AG08395 (cell line): ENCODE measurements around the gene PCYOX1L.

Experiments used
- DNase-seq: peaks from one replicate; pipeline ENCODE4 v3.0.0; 2012; ENCODE audit warnings: mixed read lengths, low spot score

PCYOX1L gene

GRCh38 chr5:149367972-149368645 lies 10.3 kb downstream of the PCYOX1L start:
- DNase-seq = no peak

GRCh38 chr5:149370878-149371277 lies 13.0 kb downstream of the PCYOX1L start:
- no peak for DNase-seq

GRCh38 chr5:149371296-149371962 lies 13.6 kb downstream of the PCYOX1L start:
- peak; percentile 73 for DNase-seq

- DNase-seq = no peak
Measured at GRCh38 chr5:149372076-149372795, 14.4 kb downstream of the PCYOX1L start.

GRCh38 chr5:149372932-149373331 lies 15.1 kb downstream of the PCYOX1L start:
- DNase-seq = no peak

DNA sequence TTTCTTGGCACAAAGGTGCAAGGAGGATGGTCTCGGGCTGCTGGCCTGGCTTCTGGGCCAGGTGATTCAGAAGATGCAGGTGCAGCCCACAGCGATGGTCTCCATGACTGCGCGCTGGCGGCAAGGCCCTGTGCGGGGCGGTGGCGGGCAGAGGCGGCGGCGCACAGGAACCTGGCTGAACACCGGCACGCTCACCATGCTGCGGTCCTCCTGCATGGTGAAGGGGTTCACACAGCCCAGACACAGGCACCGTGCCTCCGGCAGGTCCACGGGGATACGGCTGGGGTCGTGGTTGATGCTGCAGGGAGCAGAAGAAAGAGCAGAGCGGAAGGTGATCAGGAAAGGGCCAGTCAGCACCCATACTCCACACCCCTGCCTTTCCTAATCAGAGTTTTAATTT lies 16.5 kb downstream of the PCYOX1L start:
- DNase-seq = no peak

DNA sequence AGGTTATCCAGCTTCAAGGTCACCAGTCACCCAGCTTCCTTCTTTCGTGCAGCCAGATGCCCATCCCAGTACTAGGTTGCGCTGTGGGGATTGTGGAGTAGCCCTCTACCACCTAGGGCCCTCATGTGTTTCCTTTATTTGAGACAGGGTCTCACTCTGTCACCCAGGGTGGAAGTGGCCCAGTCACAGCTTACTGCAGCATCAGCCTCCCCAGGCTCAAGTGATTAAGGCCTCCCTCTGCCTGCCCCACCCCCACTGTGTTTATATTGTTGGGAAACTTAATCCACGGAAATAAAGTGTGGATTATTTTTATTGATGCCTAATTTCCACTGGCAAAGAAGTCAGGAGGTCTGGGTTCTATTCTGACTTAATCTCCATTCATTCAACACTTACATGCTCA lies 17.0 kb downstream of the PCYOX1L start:
- DNase-seq = no peak

DNA sequence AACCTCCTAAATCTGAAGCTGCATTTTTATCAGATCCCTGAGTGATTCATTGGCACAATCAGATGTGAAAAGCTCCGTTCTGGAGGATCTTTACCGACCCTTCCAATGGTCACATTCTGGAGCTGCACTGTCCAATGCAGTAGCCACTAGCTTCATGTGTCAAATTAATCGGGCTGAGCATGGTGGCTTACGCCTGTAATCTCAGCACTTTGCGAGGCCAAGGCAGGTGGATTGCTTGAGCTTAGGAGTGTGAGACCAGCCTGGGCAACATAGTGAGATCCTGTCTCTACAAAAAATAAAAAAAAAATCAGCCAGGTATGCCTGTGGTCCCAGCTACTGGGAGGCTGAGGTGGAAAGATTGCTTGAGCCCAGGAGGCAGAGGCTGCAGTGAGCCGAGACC lies 17.6 kb downstream of the PCYOX1L start:
- DNase-seq = no peak

- no peak for DNase-seq
Measured at GRCh38 chr5:149376104-149376503, 18.3 kb downstream of the PCYOX1L start.

DNA sequence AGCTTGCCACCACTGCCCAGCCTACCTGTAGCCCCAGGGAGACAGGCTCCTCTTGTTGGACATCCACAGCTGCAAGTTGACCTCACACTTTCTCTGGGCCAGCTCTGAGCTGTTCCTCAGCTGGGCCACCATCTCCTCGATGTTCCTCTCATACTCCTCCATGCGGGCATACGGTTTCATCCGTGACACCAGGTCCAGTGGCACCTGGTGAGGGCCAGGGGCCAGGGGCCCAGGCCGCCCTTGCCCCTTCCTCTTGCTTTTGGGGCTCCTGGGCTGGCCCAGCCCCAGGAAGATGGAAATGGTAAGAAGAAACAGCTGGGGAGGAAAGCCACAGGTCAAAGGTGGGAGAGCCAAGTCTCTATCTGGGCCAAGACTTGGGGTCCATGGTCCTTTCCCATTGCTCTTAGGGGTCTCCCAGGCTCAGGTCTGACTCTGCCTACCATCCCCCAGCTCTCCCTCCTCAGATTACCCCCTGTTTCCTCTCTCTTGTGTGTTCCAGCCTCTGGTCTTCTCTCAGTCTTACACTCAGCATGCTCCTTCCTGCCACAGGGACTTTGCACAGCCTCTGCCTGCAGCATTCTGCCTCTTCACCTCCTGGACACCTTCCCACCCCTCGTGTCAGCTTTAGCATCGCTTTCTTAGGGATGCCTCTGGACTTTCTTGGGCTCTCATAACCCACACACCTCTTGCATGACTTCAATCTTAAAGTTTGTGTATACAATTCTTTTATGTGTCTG lies 19.0 kb downstream of the PCYOX1L start:
- DNase-seq = no peak

DNA sequence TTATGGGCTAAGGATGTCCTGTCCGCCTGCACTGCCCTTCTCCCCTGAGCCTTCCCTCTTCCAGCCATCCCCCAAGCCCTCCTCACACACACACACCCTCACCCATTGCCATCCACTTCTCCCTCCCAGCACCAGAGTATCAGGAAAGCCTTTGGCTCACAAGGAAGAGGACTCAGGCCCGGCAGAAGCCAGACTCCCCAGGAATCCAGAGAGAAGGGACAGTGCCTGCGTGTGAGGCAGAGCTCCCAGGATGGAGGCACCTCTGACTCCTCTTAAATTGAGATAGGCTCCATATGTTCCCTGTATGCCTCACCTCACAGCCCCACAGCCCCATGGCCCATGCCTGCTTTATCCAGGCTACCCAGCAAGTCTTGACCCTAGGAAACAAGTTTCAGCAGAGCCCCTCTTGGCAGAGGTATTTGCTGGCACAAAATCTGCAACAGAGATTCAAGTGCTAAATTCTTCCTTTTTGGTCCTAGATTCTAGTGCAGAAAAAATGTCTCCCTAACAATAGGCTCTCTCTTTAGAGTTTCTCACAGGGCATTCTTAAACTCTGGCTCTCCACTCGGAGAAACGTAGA lies 20.5 kb downstream of the PCYOX1L start:
- no peak for DNase-seq

- no peak for DNase-seq
Measured at GRCh38 chr5:149379177-149379761, 21.4 kb downstream of the PCYOX1L start, which contains the start of gene IL17B. TSS of gene IL17B (minus strand) at chr5:149379292. CDS start at chr5:149379225, 67 bp downstream.

GRCh38 chr5:149379818-149380374 lies 22.1 kb downstream of the PCYOX1L start:
- no peak for DNase-seq

DNA sequence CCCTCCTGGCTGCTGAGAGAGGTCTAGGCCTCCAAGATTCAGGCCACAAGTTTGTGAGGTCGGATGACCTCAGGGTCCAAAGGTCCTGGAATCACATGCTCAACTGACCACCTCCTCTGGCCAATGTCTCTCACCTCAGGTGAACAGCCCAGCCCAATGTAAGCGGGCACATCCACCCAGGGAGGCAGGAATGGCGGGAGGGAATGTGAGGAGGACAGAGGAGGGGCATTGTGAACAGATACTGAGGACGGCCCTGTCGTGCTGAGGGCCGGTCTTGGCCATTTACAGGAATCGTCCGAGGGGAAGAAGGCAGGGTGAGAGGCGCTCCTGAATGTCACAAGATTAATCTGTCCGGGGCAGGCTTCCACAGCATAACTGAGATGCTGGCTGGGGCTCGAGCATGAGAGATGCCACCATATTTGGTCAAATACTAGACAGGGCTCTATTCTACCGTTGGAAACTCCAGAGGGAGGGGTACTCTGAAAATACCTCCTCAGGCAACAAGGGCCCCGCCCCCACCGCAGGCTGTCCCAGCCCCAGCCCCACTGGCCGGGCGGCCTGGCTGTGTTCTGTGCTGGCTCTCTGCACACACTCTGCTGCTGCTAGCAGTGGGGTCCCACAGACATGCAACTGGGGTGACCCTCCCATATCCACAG lies 22.7 kb downstream of the PCYOX1L start:
- DNase-seq = no peak

DNA sequence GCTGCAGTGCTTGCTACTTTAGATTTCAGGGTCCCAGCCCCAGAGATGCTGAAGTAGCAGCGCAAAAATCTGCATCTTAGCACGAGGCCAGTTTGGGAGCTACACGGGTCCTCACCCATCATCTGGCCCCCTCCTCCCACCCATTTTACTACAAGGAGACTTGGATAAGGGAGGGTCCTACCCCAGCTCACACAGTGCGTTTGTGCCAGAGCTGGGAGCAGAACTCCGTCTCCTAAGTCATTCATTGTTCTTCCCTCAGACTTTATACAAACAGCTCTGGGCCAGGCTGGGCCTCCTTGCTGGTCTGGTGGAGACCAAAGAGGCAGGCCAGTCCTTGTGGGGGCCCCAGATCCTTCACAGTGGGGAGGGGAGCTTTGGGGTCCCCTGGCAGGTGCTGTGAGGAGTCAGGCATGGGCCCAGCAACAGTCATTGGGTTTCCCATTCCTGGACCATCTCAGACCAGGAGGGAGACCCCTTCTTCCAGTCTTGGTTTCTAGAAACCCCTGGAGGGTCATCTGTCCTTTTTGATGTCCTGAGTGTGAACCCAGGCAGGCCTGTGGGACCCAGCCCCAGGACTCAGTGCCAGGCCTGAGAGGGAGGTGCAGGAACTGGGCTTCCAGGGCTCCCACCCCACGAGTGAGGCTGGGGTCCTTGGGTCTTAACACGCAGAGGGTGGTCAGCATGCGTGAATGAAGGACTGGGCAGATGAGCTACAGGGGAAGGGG lies 23.6 kb downstream of the PCYOX1L start:
- no peak for DNase-seq

DNA sequence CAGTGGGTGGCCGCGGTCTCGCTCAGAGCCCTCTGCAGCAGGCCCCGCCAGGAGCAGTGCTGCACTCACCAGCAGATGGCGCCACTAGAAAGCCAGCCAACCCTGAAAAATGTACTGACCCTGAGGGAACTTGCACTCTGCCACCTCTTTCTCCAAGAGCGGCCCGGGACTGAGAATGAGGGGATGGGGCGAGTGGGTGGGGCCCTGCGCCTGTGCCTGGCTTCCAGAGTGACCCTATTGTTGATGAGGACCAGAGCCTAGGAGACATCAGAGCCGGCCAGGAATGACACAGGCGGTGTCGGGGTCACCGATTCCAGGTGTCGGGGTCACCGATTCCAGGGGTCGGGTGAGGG lies 24.1 kb downstream of the PCYOX1L start:
- peak; percentile 88 for DNase-seq

DNA sequence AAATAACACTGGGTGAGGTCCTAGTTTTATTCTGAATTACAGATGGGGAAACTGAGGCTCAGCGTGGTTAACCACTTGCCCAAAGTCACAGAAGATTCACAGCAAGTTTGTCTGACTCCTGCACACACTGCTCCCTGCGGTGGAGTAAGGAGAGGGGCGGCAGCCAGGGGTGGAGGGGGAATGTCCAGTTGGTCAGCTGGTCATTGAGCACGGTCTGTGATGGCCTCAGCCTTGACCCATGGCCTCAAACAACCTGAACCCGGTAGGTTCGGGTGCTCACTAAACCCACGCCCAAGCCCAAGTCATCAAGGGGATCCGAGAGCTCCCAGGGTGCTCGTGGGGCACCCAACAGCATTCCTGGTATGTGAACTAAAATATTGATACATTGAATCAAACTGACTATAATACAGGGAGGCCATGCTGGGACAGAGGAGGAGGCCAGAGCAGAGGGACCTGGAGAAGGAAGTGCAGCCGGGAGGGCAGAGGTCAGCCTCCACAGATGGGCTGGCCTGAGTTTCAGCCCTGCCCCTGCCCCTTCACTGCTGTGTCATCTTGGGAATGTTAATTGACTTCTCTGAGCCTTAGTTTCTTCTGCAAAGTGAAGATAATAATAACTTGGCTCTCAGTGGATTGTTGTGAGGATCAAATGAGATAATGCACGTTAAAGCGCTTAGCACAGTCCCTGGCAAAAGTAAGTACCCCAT lies 24.8 kb downstream of the PCYOX1L start:
- no peak for DNase-seq

- DNase-seq = no peak
Measured at GRCh38 chr5:149383399-149383798, 25.6 kb downstream of the PCYOX1L start.

DNA sequence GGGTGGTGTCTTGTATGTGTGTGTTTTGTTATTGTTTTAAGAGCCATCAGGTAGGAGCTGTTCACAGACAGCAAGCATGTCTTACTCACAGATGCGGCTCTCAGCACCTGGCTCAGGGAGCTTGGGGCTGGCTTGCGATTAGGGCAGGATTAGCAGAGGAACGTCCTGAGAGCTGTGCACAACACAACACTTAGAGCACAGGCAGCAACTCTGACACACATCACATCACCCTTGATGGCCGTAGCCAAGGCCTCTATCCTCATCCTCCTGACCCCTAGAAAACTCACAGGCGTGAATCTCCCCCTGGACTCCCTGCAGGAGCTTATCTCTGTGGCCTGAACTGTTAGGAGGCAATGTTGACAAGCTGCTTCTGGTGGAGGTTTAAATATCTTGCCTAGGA lies 28.3 kb downstream of the PCYOX1L start:
- no peak for DNase-seq
